T-helper 1 cell treated with Interleukin-12 subunit alpha and Interleukin-12 subunit beta and Interleukin-4 antibody, amounts not matched to agents 30 μg/mL and 1 μg/mL, for 36 hours (primary cell): ENCODE results near the gene RPL28.

Source experiments
- H3K27ac Mint-ChIP-seq: one replicate; pipeline ENCODE4 v1.8.0; 2021; ENCODE audit warnings: mild to moderate bottlenecking, mixed read lengths
- H3K27me3 Mint-ChIP-seq: one replicate; pipeline ENCODE4 v1.8.0; 2021; ENCODE audit warnings: low read depth, mixed read lengths
- H3K36me3 Mint-ChIP-seq: one replicate; pipeline ENCODE4 v1.8.0; 2021; ENCODE audit warnings: low read depth, mixed read lengths
- H3K4me1 Mint-ChIP-seq: one replicate; pipeline ENCODE4 v1.8.0; 2021; ENCODE audit warnings: low read depth, mixed read lengths
- H3K4me3 Mint-ChIP-seq: one replicate; pipeline ENCODE4 v1.8.0; 2021; ENCODE audit warnings: mild to moderate bottlenecking, moderate library complexity, mixed read lengths
- H3K9me3 Mint-ChIP-seq: one replicate; pipeline ENCODE4 v1.8.0; 2021; ENCODE audit warnings: mixed read lengths

The RPL28 gene

DNA sequence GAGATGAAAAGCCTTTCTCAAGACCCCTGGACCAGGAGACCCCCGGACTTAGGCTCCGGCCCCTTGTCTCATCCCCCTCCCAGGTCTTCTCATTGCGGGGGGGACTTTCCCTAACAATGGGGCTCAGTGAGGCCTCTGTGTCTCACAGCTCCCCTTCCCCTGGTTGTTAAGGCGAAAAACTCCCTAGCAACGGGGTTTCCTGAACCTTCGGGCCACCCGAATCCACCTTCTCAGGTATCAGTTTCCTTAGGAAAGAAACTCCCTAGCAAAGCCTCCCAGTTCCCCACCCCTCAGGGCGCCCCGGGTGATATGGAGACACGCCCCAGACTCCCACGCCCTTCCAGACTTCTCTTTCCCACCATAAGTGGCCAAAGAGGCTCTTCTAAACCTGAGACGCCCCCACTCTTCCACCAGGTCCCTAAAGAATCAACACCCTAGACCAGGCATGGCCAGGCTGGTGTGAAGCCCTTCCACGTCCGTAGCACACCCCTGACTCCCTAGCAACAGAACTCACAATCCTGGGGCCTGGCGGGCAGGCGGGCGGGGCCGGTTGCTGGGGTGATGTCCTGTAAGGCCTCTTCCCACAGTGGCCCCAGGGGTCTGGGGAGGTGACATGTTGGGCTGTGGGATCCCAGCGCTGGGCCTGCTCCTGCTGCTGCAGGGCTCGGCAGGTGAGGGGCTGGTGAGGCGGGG lies 9.3 kb upstream of the RPL28 start, which contains the start of gene TMEM190:
TMEM190 (plus strand) TSS at position 586 of the 693 bp plus-strand sequence; CDS start at position 614, 28 bp downstream.
- H3K36me3 Mint-ChIP-seq = peaks cover 2% of the 10 kb centered on the region
- H3K27ac Mint-ChIP-seq = no peak within 1 kb of the TSS
- no peak within 1 kb of the TSS for H3K4me3 Mint-ChIP-seq
- H3K27me3 Mint-ChIP-seq = peaks cover 26% of the 10 kb centered on the region
- H3K9me3 Mint-ChIP-seq = no peaks in the 10 kb centered on the region
- H3K4me1 Mint-ChIP-seq = peaks cover 6% of the 10 kb centered on the region

DNA sequence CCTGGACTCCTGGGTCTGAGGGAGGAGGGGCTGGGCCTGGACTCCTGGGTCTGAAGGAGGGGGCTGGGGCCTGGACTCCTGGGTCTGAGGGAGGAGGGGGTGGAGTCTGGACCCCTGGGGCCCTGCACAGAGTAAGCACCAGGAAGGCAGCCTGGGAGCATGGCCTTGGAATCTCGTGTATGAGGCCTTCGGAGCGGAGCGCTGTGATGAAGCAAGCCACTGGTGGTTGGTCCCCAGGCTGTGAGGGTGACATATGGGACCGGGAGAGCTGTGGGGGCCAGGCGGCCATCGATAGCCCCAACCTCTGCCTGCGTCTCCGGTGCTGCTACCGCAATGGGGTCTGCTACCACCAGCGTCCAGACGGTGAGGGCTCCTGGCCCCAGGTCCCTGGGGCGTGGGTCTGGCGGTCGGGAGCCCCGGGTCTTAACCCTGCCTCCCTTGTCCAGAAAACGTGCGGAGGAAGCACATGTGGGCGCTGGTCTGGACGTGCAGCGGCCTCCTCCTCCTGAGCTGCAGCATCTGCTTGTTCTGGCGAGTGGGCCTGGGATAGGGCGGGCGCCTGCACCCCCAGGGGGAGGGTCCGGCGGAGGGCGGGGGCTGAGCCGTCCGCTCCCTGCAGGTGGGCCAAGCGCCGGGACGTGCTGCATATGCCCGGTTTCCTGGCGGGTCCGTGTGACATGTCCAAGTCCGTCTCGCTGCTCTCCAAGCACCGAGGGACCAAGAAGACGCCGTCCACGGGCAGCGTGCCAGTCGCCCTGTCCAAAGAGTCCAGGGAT lies 8.2 kb upstream of the RPL28 start:
- H3K4me3 Mint-ChIP-seq = no peak overlapping the region
- peaks cover 14% of the 10 kb centered on the region for H3K4me1 Mint-ChIP-seq
- no peak overlapping the region for H3K27ac Mint-ChIP-seq
- peaks cover 15% of the 10 kb centered on the region for H3K27me3 Mint-ChIP-seq
- no peaks in the 10 kb centered on the region for H3K9me3 Mint-ChIP-seq
- H3K36me3 Mint-ChIP-seq = peaks cover 10% of the 10 kb centered on the region

DNA sequence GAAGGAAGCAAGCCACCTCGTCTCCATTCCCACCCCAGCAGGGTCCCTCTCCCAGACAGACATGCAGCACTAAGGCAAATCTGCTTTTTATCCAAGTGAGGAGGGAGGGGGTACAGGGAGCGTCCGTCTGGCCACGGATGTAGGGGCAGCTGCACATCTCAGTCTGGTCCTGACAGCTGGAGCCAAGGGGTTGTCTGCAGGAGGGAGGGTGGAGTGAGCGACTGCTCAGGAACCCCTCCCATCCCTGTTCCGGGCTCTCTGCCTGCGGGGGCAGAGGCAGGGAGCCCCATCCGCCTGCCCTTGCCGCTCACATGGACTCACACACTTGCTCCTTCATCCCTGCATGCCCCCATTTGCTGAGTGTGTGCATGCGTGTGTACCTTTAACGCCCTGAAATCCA lies 6.6 kb upstream of the RPL28 start:
- Mint-ChIP-seq H3K9me3 (no peaks in the 10 kb centered on the region), H3K4me1 (peaks cover 21% of the 10 kb centered on the region), H3K27me3 (peaks cover 8% of the 10 kb centered on the region), H3K4me3 (no peak overlapping the region), H3K36me3 (peaks cover 9% of the 10 kb centered on the region), H3K27ac (no peak overlapping the region)

DNA sequence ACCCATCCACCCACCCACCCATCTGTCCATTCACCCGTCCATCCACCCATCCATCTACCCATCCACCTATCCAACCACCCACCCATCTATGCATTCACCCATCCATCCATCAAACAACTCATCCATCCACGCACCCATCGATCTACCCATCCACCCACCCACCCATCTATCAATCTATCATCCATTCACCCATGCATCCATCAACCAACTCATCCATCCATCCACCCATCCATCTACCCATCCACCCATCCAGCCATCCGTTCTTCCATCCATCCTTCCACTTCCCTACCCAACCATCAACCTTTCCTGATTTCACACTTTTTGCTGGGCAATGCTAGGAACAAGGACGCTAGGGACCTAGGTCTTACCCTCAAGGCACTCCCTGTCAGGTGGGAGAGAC lies 3.7 kb upstream of the RPL28 start:
- Mint-ChIP-seq H3K27me3 (no peaks in the 10 kb centered on the region), H3K27ac (no peak overlapping the region), H3K4me1 (peaks cover 34% of the 10 kb centered on the region), H3K9me3 (no peaks in the 10 kb centered on the region), H3K36me3 (peaks cover 21% of the 10 kb centered on the region), H3K4me3 (peak overlapping the region; percentile 55)

DNA sequence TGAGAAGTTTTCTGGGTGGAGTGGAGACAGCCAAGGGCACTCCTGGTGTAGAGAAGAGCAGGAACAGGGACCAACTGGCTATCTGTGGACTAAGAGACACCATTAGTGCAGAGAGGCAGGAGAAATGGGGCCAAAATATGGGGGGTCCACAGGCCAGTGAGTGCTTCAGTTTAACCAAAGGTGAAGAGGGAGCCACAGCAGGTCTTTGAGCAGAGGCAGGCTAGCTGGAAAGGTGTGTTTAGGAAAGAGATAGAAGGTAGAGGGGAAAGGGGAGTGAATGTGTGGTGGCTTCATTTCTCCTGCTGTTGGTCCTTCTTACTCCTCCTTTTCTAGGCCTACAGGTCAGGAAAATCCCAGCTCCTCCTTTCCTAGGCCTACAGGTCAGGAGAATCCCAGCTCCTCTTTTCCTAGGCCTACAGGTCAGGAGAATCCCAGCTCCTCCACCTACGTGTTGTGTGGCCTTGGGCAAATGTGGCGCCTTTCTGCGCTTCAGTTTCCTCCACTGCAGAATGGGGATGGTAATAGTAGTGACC lies 3.1 kb upstream of the RPL28 start:
- Mint-ChIP-seq H3K4me1 (peaks cover 38% of the 10 kb centered on the region), H3K27ac (peak overlapping the region; percentile 89), H3K36me3 (peaks cover 27% of the 10 kb centered on the region), H3K9me3 (no peaks in the 10 kb centered on the region), H3K4me3 (peak overlapping the region; percentile 88), H3K27me3 (no peaks in the 10 kb centered on the region)

DNA sequence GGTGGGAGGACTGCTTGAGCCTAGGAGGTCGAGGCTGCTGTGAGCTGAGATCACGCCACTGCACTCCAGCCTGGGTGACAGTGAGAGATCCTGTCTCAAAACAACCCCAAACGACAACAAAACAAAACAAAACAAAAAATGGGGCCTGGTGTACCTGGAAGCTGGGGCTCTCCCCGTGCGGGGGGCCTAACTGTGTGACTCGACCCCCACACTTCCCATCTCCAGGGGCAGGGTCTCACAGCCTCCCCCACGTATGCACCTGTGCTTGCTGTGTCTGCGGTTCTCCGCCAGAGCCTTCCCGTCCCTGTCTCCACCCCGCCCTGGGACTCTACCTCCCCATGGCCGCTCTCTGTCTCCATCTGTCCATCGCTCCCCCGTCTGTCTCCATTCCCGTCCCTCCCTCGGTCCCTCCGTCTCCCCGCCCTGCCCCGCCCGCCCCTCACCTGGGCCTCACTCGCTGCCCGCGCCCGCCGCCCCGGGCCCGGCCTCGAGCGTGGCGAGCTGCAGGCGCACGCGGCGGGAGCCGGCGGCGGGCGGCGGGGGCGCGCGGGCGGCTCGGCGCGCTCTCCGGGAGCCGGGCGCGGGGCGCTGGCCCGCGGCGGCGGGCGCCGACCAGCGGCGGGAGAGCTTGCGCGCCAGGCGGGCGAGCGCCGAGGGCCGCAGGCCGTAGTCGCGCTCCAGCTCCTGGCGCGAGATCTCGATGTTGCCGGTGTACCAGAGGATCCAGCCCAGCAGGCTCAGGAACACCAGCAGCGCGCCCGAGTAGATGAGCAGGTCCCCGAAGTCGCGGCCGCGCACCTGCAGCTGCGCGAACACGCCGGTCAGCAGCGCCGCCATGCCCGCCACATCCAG lies 2.2 kb upstream of the RPL28 start:
- H3K27ac Mint-ChIP-seq = peak overlapping the region; percentile 89
- H3K36me3 Mint-ChIP-seq = peaks cover 36% of the 10 kb centered on the region
- no peaks in the 10 kb centered on the region for H3K9me3 Mint-ChIP-seq
- H3K4me3 Mint-ChIP-seq = peak overlapping the region; percentile 88
- no peaks in the 10 kb centered on the region for H3K27me3 Mint-ChIP-seq
- H3K4me1 Mint-ChIP-seq = peaks cover 38% of the 10 kb centered on the region

DNA sequence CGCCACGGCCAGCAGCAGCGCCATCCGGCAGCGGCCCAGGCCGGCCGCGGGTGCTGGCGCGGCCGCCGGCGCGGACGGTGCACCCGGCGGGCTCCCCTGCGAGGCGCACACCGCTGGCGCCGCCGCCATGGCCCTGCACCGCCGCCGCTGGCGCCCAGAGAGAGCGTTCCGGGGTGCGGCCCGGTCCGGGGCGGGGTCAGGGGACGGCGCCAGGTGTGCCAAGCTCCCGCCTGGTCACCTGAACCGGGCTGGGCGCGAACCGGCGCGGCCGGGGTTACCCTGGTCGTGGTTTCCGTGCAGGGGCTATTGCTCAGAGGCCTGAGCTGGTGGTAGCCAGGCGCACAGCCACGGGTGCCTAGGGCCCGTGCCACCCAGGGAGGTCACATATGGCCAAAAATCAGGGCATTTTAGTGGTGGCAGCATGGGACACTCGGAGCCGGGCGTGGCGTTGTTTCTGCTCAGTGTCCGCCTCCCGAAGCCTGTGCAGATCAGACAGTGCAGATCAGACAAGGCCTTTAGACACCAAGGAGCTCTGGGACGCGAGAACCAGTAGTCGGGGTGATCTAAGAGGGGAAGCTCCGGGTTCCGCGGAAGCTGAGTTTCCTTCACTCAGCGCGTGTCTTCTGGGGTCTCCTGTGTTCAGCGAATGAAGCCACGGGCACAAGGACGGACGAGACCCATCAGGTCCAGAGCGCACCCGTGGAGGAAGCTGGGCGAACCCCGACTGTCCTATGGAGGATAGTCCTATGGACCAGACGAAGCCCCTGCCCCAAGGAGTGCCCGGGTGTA lies 1.4 kb upstream of the RPL28 start, which contains the start of gene TMEM238:
TMEM238 (minus strand) TSS at position 162 of the 789 bp plus-strand sequence; CDS start at position 129, 33 bp downstream.
- Mint-ChIP-seq H3K4me3 (peak within 1 kb of the TSS; percentile 98), H3K27me3 (no peaks in the 10 kb centered on the region), H3K27ac (peak within 1 kb of the TSS; percentile 98), H3K9me3 (no peaks in the 10 kb centered on the region), H3K4me1 (peaks cover 39% of the 10 kb centered on the region), H3K36me3 (peaks cover 42% of the 10 kb centered on the region)

DNA sequence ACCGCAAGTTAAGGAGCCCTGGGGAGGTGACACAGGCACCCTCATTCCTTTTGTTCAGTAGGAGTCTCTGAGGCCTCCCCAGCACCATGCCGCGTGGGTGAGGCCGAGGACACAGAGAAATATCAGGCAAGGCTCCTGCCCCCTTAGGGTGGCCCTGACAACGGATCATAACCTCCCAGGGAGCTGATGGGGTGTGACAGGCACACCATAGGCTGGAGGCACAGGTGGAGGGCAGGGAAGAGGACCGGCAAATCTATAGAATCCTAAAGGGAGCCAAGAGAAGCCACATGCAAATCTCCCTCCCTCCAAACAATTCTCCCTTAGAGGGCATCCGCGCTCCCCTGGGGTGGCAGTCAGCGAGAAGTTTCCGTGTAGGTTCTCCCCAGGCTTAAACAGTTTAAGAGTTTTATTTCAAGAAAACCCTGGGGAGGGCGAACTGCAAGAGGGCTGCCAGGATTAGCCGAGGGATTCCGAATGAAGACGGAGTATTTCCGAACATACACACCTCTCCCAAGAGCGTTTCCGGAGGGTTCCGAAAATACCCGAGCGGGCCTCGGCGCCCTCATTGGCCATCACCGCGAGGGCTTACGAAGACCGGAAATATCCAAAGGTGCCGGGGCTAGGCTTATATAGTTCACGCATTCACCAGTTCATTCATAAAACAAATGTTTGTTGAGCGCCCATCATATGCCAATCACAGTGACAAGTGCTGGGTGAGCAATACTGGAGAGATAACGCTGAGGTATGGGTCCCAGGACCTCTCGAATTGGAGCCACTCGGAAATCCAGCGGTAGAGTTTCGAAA lies 610 bp upstream of the RPL28 start:
- peak overlapping the region; percentile 98 for H3K4me3 Mint-ChIP-seq
- peak overlapping the region; percentile 98 for H3K27ac Mint-ChIP-seq
- H3K27me3 Mint-ChIP-seq = no peaks in the 10 kb centered on the region
- peaks cover 42% of the 10 kb centered on the region for H3K4me1 Mint-ChIP-seq
- no peaks in the 10 kb centered on the region for H3K9me3 Mint-ChIP-seq
- peaks cover 48% of the 10 kb centered on the region for H3K36me3 Mint-ChIP-seq

DNA sequence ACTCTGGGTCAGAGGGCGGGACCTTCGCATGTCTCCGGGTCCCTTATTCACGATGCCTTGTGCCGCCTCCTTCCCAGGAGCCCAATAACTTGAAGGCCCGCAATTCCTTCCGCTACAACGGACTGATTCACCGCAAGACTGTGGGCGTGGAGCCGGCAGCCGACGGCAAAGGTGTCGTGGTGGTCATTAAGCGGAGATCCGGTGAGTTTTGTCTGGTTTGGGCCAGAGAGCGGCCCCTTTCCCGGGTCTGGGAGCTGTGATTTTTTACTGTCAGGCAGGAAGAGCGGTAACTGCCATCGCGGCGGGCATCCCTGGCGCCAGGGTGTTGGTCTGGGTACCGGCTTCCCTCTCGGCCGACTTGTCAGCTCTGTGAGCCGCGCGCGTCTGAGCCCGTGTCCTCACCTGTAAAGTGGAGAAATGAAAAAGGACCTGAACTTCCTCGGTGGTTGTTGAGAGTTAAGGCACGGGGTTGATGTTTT lies 800 bp downstream of the RPL28 start:
- H3K9me3 Mint-ChIP-seq = no peaks in the 10 kb centered on the region
- H3K4me3 Mint-ChIP-seq = peak overlapping the region; percentile 98
- H3K27me3 Mint-ChIP-seq = no peaks in the 10 kb centered on the region
- H3K27ac Mint-ChIP-seq = peak overlapping the region; percentile 98
- peaks cover 50% of the 10 kb centered on the region for H3K36me3 Mint-ChIP-seq
- peaks cover 40% of the 10 kb centered on the region for H3K4me1 Mint-ChIP-seq

DNA sequence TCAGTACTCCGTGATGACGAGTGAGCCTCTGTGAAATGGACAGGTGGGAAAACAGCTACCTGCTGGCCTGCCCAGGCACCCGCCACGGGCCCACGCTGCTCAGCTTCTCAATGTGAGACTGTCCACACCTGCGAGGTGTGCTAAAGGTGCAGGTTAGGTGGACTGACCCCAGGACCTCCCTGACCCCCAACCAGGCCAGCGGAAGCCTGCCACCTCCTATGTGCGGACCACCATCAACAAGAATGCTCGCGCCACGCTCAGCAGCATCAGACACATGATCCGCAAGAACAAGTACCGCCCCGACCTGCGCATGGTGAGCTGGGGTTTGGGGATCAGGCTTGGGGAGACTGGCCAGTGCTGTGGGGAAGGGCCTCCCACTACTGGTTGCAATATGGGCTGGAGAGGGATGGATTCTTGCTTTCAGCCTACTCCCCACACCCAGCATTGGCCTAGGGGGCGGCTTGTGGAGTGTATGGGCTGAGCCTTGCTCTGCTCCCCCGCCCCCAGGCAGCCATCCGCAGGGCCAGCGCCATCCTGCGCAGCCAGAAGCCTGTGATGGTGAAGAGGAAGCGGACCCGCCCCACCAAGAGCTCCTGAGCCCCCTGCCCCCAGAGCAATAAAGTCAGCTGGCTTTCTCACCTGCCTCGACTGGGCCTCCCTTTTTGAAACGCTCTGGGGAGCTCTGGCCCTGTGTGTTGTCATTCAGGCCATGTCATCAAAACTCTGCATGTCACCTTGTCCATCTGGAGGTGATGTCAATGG lies 2.2 kb downstream of the RPL28 start:
- no peak overlapping the region for H3K27ac Mint-ChIP-seq
- peaks cover 29% of the 10 kb centered on the region for H3K4me1 Mint-ChIP-seq
- peaks cover 44% of the 10 kb centered on the region for H3K36me3 Mint-ChIP-seq
- no peaks in the 10 kb centered on the region for H3K27me3 Mint-ChIP-seq
- peak overlapping the region; percentile 98 for H3K4me3 Mint-ChIP-seq
- no peaks in the 10 kb centered on the region for H3K9me3 Mint-ChIP-seq

DNA sequence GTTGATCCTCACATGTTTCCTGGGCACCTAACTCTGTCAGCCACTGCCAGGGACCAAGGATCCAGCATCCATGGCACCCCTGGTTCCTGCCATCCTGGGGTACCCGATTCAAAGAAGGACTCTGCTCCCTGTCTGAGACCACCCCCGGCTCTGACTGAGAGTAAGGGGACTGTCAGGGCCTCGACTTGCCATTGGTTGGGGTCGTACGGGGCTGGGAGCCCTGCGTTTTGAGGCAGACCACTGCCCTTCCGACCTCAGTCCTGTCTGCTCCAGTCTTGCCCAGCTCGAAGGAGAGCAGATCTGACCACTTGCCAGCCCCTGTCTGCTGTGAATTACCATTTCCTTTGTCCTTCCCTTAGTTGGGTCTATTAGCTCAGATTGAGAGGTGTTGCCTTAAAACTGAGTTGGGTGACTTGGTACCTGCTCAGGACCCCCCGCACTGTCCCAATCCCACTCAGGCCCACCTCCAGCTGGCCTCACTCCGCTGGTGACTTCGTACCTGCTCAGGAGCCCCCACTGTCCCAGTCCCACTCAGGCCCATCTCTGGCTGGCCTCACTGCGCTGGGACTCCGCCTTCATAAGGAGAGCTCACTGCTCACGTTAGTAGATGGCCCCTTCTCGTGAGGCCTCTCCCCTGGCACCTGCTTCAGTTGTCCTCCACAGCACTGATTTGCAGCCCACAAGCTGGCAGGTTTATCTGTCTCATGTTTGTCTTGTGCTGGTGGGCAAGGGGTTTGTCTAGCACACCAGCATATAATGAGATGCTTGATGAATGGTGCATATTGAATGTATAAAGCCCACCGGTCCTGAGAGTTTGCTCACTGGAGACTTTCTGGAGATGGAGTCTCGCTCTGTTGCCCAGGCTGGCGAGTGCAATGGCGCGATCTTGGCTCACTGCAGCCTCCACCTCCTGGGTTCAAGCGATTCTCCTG lies 3.9 kb downstream of the RPL28 start:
- no peaks in the 10 kb centered on the region for H3K27me3 Mint-ChIP-seq
- peak overlapping the region; percentile 14 for H3K4me3 Mint-ChIP-seq
- H3K4me1 Mint-ChIP-seq = peaks cover 20% of the 10 kb centered on the region
- H3K27ac Mint-ChIP-seq = no peak overlapping the region
- no peaks in the 10 kb centered on the region for H3K9me3 Mint-ChIP-seq
- H3K36me3 Mint-ChIP-seq = peaks cover 44% of the 10 kb centered on the region
